Measurements from ENCODE around the gene ZNFX1. TPM values are rescaled to one million over a fixed set of nuclear protein-coding genes. Genes with fewer than 3 reads are reported as not detected.

The ZNFX1 gene
- total and polyA plus RNA-seq, 12 donors, result 10.7 to 39.6 (median 27.0) TPM

- Histone ChIP-seq H3K36me3 (replicated peaks in 1 of 2) (peaks cover 0 to 89% of the 10 kb centered on the region in 2 donors), H3K27me3 (no peaks in the 10 kb centered on the region), H3K27ac (no peak overlapping the region), H3K4me3 (no peak overlapping the region), H3K4me1 (replicated peaks in 1 of 2) (no peaks in the 10 kb centered on the region), H3K9me3 (replicated peaks in 1 of 3) (no peaks in the 10 kb centered on the region)
- intact Hi-C loops (cut with DNase I), result no loop called here
- no peak for TF ChIP-seq POLR2A (IDR thresholded peaks at IDR 0.05)
- no peak for TF ChIP-seq CTCF (IDR thresholded peaks at IDR 0.05)
- DNase-seq, result no peak
- 84 to 93% (median 92%) methylated on average over 2 of the region's 2 CpGs for WGBS, 4 donors
These were observed 48.5 kb downstream of the ZNFX1 start for GRCh38 chr20:49229381-49229780.

- intact Hi-C loops (cut with DNase I), result no loop called here
- Histone ChIP-seq H3K4me1 (replicated peaks in 1 of 2) (no peaks in the 10 kb centered on the region), H3K4me3 (no peak overlapping the region), H3K36me3 (replicated peaks in 1 of 2) (peaks cover 0 to 89% of the 10 kb centered on the region in 2 donors), H3K27ac (no peak overlapping the region), H3K27me3 (no peaks in the 10 kb centered on the region), H3K9me3 (replicated peaks in 1 of 3) (no peaks in the 10 kb centered on the region)
- TF ChIP-seq CTCF (IDR thresholded peaks at IDR 0.05) (no peak), POLR2A (IDR thresholded peaks at IDR 0.05) (no peak)
- DNase-seq, result no peak
- 91 to 99% (median 96%) methylated on average over 4 to 9 of the region's 9 CpGs for WGBS, 4 donors
These were observed 49.2 kb downstream of the ZNFX1 start for GRCh38 chr20:49228676-49229075.

- no peak overlapping the region for H3K4me3 ChIP-seq
- H3K36me3 ChIP-seq (replicated peaks in 1 of 2), result peaks cover 0 to 88% of the 10 kb centered on the region in 2 donors
- WGBS, 4 donors, result 91 to 93% (median 92%) methylated on average over 7 of the region's 7 CpGs
- intact Hi-C loops (cut with DNase I), result no loop called here
- TF ChIP-seq CTCF (IDR thresholded peaks at IDR 0.05) (no peak), POLR2A (IDR thresholded peaks at IDR 0.05) (no peak)
- no peak for DNase-seq
- no peak overlapping the region for H3K27ac ChIP-seq
- H3K27me3 ChIP-seq, result no peaks in the 10 kb centered on the region
- no peaks in the 10 kb centered on the region for H3K9me3 ChIP-seq (replicated peaks in 1 of 3)
- H3K4me1 ChIP-seq (replicated peaks in 1 of 2), result peaks cover 0 to under 1% of the 10 kb centered on the region in 2 donors
These were observed 52.0 kb downstream of the ZNFX1 start for GRCh38 chr20:49225896-49226295.

- no peaks in the 10 kb centered on the region for H3K9me3 ChIP-seq (replicated peaks in 1 of 3)
- peak overlapping the region; percentile 27 to 90 (median 73) for H3K27ac ChIP-seq
- no peak for TF ChIP-seq POLR2A (IDR thresholded peaks at IDR 0.05)
- no peak for TF ChIP-seq CTCF (IDR thresholded peaks at IDR 0.05)
- H3K4me3 ChIP-seq, result peak overlapping the region; percentile 34 to 99 (median 64)
- H3K4me1 ChIP-seq (replicated peaks in 1 of 2), result peaks cover 8 to 17% of the 10 kb centered on the region in 2 donors
- H3K36me3 ChIP-seq (replicated peaks in 1 of 2), result peaks cover 0 to 38% of the 10 kb centered on the region in 2 donors
- 54 to 66% (median 60%) methylated on average over 14 to 28 of the region's 28 CpGs for WGBS, 4 donors
- intact Hi-C loops (cut with DNase I), result loop anchor here in 1 of 2 donors (5.0 kb wide), 1 partner anchor 88 kb away; no protein-coding TSS in a partner anchor
- H3K27me3 ChIP-seq, result no peaks in the 10 kb centered on the region
- DNase-seq, result peak in 1 of 7 donors; percentile 22
These were observed 57.7 kb downstream of the ZNFX1 start for GRCh38 chr20:49219924-49220831.
